K562 treated with DMSO at 1 percent for 4 hours (cell line): ENCODE measurements around the gene DIO1. TPM values are rescaled to one million over a fixed set of nuclear protein-coding genes. Genes with fewer than 3 reads are reported as not detected.

Source experiments
- total RNA-seq: library from RNA; unstranded; fragments of 300-600 nt; gene quantifications from 2 replicates; pipeline ENCODE4 v1.2.3, GENCODE V29; 2022; ENCODE audit not compliant: insufficient read depth

DIO1 gene
- 0.40 TPM in 1 of 2 replicates, not detected in the other for total RNA-seq

GRCh38 chr1:53893999-53894636, at the start of gene DIO1:
Gene DIO1 (plus strand): TSS chr1:53894187. CDS start chr1:53894211, 24 bp downstream.

GRCh38 chr1:53889304-53890298, 4.4 kb upstream of the DIO1 start, which contains the start of gene YIPF1:
Gene YIPF1 (minus strand): TSS chr1:53889797. CDS start chr1:53888937, 860 bp downstream.

GRCh38 chr1:53945433-53946251, 51.7 kb downstream of the DIO1 start, which contains the start of gene IFT25:
Gene IFT25 (minus strand): TSS chr1:53945699. CDS start chr1:53940082, 5,617 bp downstream.

GRCh38 chr1:53946252-53947171, 52.5 kb downstream of the DIO1 start, which contains the start of gene LRRC42:
Gene LRRC42 (plus strand): TSS chr1:53946350. CDS start chr1:53952000, 5,650 bp downstream.

Other genes with a start within 250 kb of the DIO1 start
- 0.59 TPM in 1 of 2 replicates, not detected in the other for gene GLIS1, start 155.0 kb upstream of the DIO1 start, total RNA-seq
- gene NDC1, start 55.9 kb upstream of the DIO1 start, total RNA-seq: 16.3 and 26.2 TPM in 2 replicates
- gene YIPF1, start 4.4 kb upstream of the DIO1 start, total RNA-seq: 25.6 and 26.1 TPM in 2 replicates
- gene IFT25, start 51.5 kb downstream of the DIO1 start, total RNA-seq: 45.0 and 48.8 TPM in 2 replicates
- gene LRRC42, start 52.2 kb downstream of the DIO1 start, total RNA-seq: 23.8 and 30.4 TPM in 2 replicates
- not detected in 2 replicates for gene LDLRAD1, start 124.0 kb downstream of the DIO1 start, total RNA-seq
- gene TMEM59, start 159.0 kb downstream of the DIO1 start, total RNA-seq: 134 and 160 TPM in 2 replicates
- gene TCEANC2, start 159.4 kb downstream of the DIO1 start, total RNA-seq: 4.4 and 5.5 TPM in 2 replicates